Uterus (tissue), 2 donors: ENCODE measurements around the gene SLC44A2.

ENCODE experiments used
- CTCF ChIP-seq, 4 experiments: fragments of 200-600 bp in 2 of 4; fragments of 450-650 bp in 2 of 4; sonication (generic) in 2 of 4; IDR thresholded peaks; one replicate each; pipeline ENCODE4 v1.5.1; 2016 to 2019; ENCODE audit warnings: antibody characterized with exemption in 4 of 4, mild to moderate bottlenecking in 2 of 4, moderate library complexity in 1 of 4
- POLR2A ChIP-seq, 2 donors: fragments of 450-650 bp; IDR thresholded peaks; one replicate each; pipeline ENCODE4 v1.6.1; 2016; ENCODE audit warnings: antibody characterized with exemption in 2 of 2, mild to moderate bottlenecking in 1 of 2, moderate library complexity in 1 of 2

GRCh38 chr19:10648360-10648759 is 23.0 kb downstream of the SLC44A2 start:
- TF ChIP-seq POLR2A (IDR thresholded peaks at IDR 0.05) (no peak), CTCF (IDR thresholded peaks at IDR 0.05) (no peak)
